GM18517 (cell line): ENCODE measurements around the gene STAP2.
"Not testable (repeated sequence)": the region's sequence is repeated elsewhere in the genome, so short reads cannot be mapped to it uniquely, and the experiment has no call there.

ENCODE experiments used
- ATAC-seq: cut with Tn5 transposase; IDR thresholded peaks from one replicate; pipeline ENCODE4 v1.9.1; 2021; ENCODE audit warnings: mild to moderate bottlenecking, moderate library complexity; ENCODE audit not compliant: unreplicated experiment

The STAP2 gene

GRCh38 chr19:4328991-4329681, 9.5 kb downstream of the STAP2 start:
- not testable (repeated sequence) for ATAC-seq

- no peak for ATAC-seq
These were observed 10.2 kb downstream of the STAP2 start for GRCh38 chr19:4328243-4328990.

GRCh38 chr19:4327877-4328242, 10.8 kb downstream of the STAP2 start:
- no peak for ATAC-seq

- no peak for ATAC-seq
These were observed 11.3 kb downstream of the STAP2 start for GRCh38 chr19:4327252-4327876.

GRCh38 chr19:4326837-4327251, 11.8 kb downstream of the STAP2 start:
- no peak for ATAC-seq

GRCh38 chr19:4326215-4326836, 12.3 kb downstream of the STAP2 start:
- no peak for ATAC-seq

GRCh38 chr19:4324228-4324627, 14.4 kb downstream of the STAP2 start:
- no peak for ATAC-seq

- ATAC-seq: no peak
These were observed 14.9 kb downstream of the STAP2 start for GRCh38 chr19:4323692-4324091.

- ATAC-seq: no peak
These were observed 15.5 kb downstream of the STAP2 start for GRCh38 chr19:4322942-4323665.

GRCh38 chr19:4320419-4320818, 18.2 kb downstream of the STAP2 start:
- no peak for ATAC-seq

- ATAC-seq: no peak
These were observed 19.4 kb downstream of the STAP2 start for GRCh38 chr19:4319067-4319718.

- no peak for ATAC-seq
These were observed 20.2 kb downstream of the STAP2 start for GRCh38 chr19:4318460-4318859.

- no peak for ATAC-seq
These were observed 21.7 kb downstream of the STAP2 start for GRCh38 chr19:4316956-4317355.

- ATAC-seq: no peak
These were observed 24.7 kb downstream of the STAP2 start for GRCh38 chr19:4313847-4314490.

GRCh38 chr19:4310247-4311121, 28.1 kb downstream of the STAP2 start:
- no peak for ATAC-seq

GRCh38 chr19:4305659-4306058, 33.0 kb downstream of the STAP2 start:
- no peak for ATAC-seq

- no peak for ATAC-seq
These were observed 33.4 kb downstream of the STAP2 start for GRCh38 chr19:4305257-4305612.

- no peak for ATAC-seq
These were observed 33.9 kb downstream of the STAP2 start, which contains the start of gene FSD1 for GRCh38 chr19:4304538-4305256. FSD1 (plus strand) TSS chr19:4304598; CDS start chr19:4304747, 149 bp downstream.
